Measurements from ENCODE around the gene FGFR2. TPM values are rescaled to one million over a fixed set of nuclear protein-coding genes. Genes with fewer than 3 reads are reported as not detected.

FGFR2 gene
- polyA plus RNA-seq, 1 donor from 2014 or later: 14.8 TPM

- no peak for TF ChIP-seq EZH2 (IDR thresholded peaks at IDR 0.05; ENCODE audit: borderline replicate concordance, insufficient read depth, low read length, poor library complexity, severe bottlenecking)
- TF ChIP-seq REST (IDR thresholded peaks at IDR 0.05; ENCODE audit: borderline replicate concordance): no peak
- no peak for TF ChIP-seq RAD21 (conservative IDR thresholded peaks at IDR 0.05)
- H3K9ac ChIP-seq (ENCODE audit: low read length): no peak overlapping the region
- H2AFZ ChIP-seq (ENCODE audit: low read depth, low read length): no peak overlapping the region
- H3K4me3 ChIP-seq (ENCODE audit: low read length): no peak overlapping the region
- no peaks in the 10 kb centered on the region for H3F3A ChIP-seq (ENCODE audit: insufficient read depth, low read length, poor library complexity, severe bottlenecking)
- H3K27ac ChIP-seq (ENCODE audit: low read length): no peak overlapping the region
- H4K20me1 ChIP-seq (ENCODE audit: insufficient read depth): no peaks in the 10 kb centered on the region
- no peak overlapping the region for H3K4me2 ChIP-seq (ENCODE audit: low read length)
- H3K27me3 ChIP-seq (ENCODE audit: insufficient read depth, low read depth, low read length): no peaks in the 10 kb centered on the region
- H3K9me3 ChIP-seq (ENCODE audit: low read length): no peaks in the 10 kb centered on the region
- no peaks in the 10 kb centered on the region for H3K79me2 ChIP-seq (replicated peaks; ENCODE audit: insufficient read depth, low read length)
- H3K36me3 ChIP-seq (ENCODE audit: insufficient read depth, low read length): no peaks in the 10 kb centered on the region
- H3K9me2 ChIP-seq (ENCODE audit: insufficient read depth, low read length): no peaks in the 10 kb centered on the region
Observed at GRCh38 chr10:121570315-121570714, 27.9 kb downstream of the FGFR2 start.

GRCh38 chr10:121568275-121568674, 30.0 kb downstream of the FGFR2 start:
- no peaks in the 10 kb centered on the region for H3K27me3 ChIP-seq (ENCODE audit: insufficient read depth, low read depth, low read length)
- no peak overlapping the region for H3K27ac ChIP-seq (ENCODE audit: low read length)
- H3K9me3 ChIP-seq (ENCODE audit: low read length): no peaks in the 10 kb centered on the region
- no peak overlapping the region for H3K9ac ChIP-seq (ENCODE audit: low read length)
- H3K4me2 ChIP-seq (ENCODE audit: low read length): no peak overlapping the region
- no peak overlapping the region for H2AFZ ChIP-seq (ENCODE audit: low read depth, low read length)
- no peak overlapping the region for H3K4me3 ChIP-seq (ENCODE audit: low read length)
- TF ChIP-seq EP300 (conservative IDR thresholded peaks at IDR 0.05; ENCODE audit: poor library complexity, severe bottlenecking) (no peak), MXI1 (conservative IDR thresholded peaks at IDR 0.05; ENCODE audit: poor library complexity, severe bottlenecking) (no peak)
- no peaks in the 10 kb centered on the region for H3K79me2 ChIP-seq (replicated peaks; ENCODE audit: insufficient read depth, low read length)
- H3K9me2 ChIP-seq (ENCODE audit: insufficient read depth, low read length): no peaks in the 10 kb centered on the region
- no peaks in the 10 kb centered on the region for H4K20me1 ChIP-seq (ENCODE audit: insufficient read depth)
- H3F3A ChIP-seq (ENCODE audit: insufficient read depth, low read length, poor library complexity, severe bottlenecking): no peaks in the 10 kb centered on the region
- H3K36me3 ChIP-seq (ENCODE audit: insufficient read depth, low read length): no peaks in the 10 kb centered on the region

- no peaks in the 10 kb centered on the region for H4K20me1 ChIP-seq (ENCODE audit: insufficient read depth)
- no peak overlapping the region for H3K4me3 ChIP-seq (ENCODE audit: low read length)
- no peak overlapping the region for H3K27ac ChIP-seq (ENCODE audit: low read length)
- H3K36me3 ChIP-seq (ENCODE audit: insufficient read depth, low read length): no peaks in the 10 kb centered on the region
- H3K27me3 ChIP-seq (ENCODE audit: insufficient read depth, low read depth, low read length): no peaks in the 10 kb centered on the region
- no peak overlapping the region for H3K9ac ChIP-seq (ENCODE audit: low read length)
- no peaks in the 10 kb centered on the region for H3K79me2 ChIP-seq (replicated peaks; ENCODE audit: insufficient read depth, low read length)
- no peaks in the 10 kb centered on the region for H3K9me3 ChIP-seq (ENCODE audit: low read length)
- H3F3A ChIP-seq (ENCODE audit: insufficient read depth, low read length, poor library complexity, severe bottlenecking): no peaks in the 10 kb centered on the region
- H3K9me2 ChIP-seq (ENCODE audit: insufficient read depth, low read length): no peaks in the 10 kb centered on the region
- H2AFZ ChIP-seq (ENCODE audit: low read depth, low read length): no peak overlapping the region
- H3K4me2 ChIP-seq (ENCODE audit: low read length): no peak overlapping the region
- no peak for TF ChIP-seq MXI1 (conservative IDR thresholded peaks at IDR 0.05; ENCODE audit: poor library complexity, severe bottlenecking)
- no peak for TF ChIP-seq TAF1 (IDR thresholded peaks at IDR 0.05; ENCODE audit: low read depth)
- no peak for TF ChIP-seq POLR2AphosphoS5 (IDR thresholded peaks at IDR 0.05)
- TF ChIP-seq EP300 (conservative IDR thresholded peaks at IDR 0.05; ENCODE audit: poor library complexity, severe bottlenecking): no peak
- TF ChIP-seq RAD21 (conservative IDR thresholded peaks at IDR 0.05): no peak
- TF ChIP-seq EZH2 (IDR thresholded peaks at IDR 0.05; ENCODE audit: borderline replicate concordance, insufficient read depth, low read length, poor library complexity, severe bottlenecking): no peak
- TF ChIP-seq SMC3 (conservative IDR thresholded peaks at IDR 0.05; ENCODE audit: poor library complexity): no peak
- TF ChIP-seq REST (IDR thresholded peaks at IDR 0.05; ENCODE audit: borderline replicate concordance): no peak
- no peak for TF ChIP-seq CTCF (IDR thresholded peaks at IDR 0.05; ENCODE audit: poor library complexity, severe bottlenecking)
Observed at GRCh38 chr10:121567569-121567968, 30.7 kb downstream of the FGFR2 start.
